Kidney (tissue), 14 donors: ENCODE measurements around the gene FAM193A. TPM values are rescaled to one million over a fixed set of nuclear protein-coding genes. Genes with fewer than 3 reads are reported as not detected.

Experiments
- DNase-seq, 5 donors: peaks; one replicate each; pipeline ENCODE4 v3.0.0-alpha.2; 2013 to 2020
- FAIRE-seq: peaks from 2 replicates; lab custom pipeline; 2012; peaks lifted over from hg19 to GRCh38; lab: Jason Lieb, UNC
- H3K27ac ChIP-seq, 2 donors: one replicate each; pipeline ENCODE4 v1.7.0; 2013; ENCODE audit warnings: low read depth in 2 of 2, low read length in 2 of 2, inconsistent platforms in 1 of 2
- H3K27me3 ChIP-seq: one replicate; pipeline ENCODE4 v1.7.1; 2013; ENCODE audit warnings: low read length, inconsistent platforms; ENCODE audit not compliant: control insufficient read depth, insufficient read depth
- H3K36me3 ChIP-seq, 3 donors: one replicate each; pipeline versions ENCODE4 v1.7.0 to v1.7.1; 2013; ENCODE audit warnings: low read length in 3 of 3, control low read depth in 1 of 3, inconsistent platforms in 1 of 3; ENCODE audit not compliant: insufficient read depth in 3 of 3, control insufficient read depth in 2 of 3
- H3K4me1 ChIP-seq, 3 donors: one replicate each; pipeline versions ENCODE4 v1.7.0 to v1.7.1; 2013; ENCODE audit warnings: low read length in 3 of 3, inconsistent platforms in 1 of 3, low read depth in 1 of 3; ENCODE audit not compliant: control insufficient read depth in 2 of 3, insufficient read depth in 2 of 3
- H3K4me3 ChIP-seq, 3 donors: one replicate each; pipeline versions ENCODE4 v1.7.0 to v1.8.1; 2013; ENCODE audit warnings: low read length in 3 of 3, control low read depth in 1 of 3, inconsistent platforms in 1 of 3
- H3K9ac ChIP-seq, 3 donors: one replicate each; pipeline versions ENCODE4 v1.7.0 to v1.7.1; 2013; ENCODE audit warnings: low read length in 3 of 3, control low read depth in 1 of 3, inconsistent platforms in 1 of 3
- H3K9me3 ChIP-seq, 3 donors: one replicate each; pipeline versions ENCODE4 v1.7.0 to v1.7.1; 2013; ENCODE audit warnings: low read length in 3 of 3, control low read depth in 1 of 3, inconsistent platforms in 1 of 3; ENCODE audit not compliant: control insufficient read depth in 2 of 3, insufficient read depth in 1 of 3
- CTCF ChIP-seq: IDR thresholded peaks from 3 replicates; pipeline ENCODE4 v1.5.1; 2012; ENCODE audit warnings: mild to moderate bottlenecking, moderate library complexity, borderline replicate concordance; ENCODE audit not compliant: insufficient read depth; ENCODE audit errors: extremely low read depth
- intact Hi-C: fragments of 100-400 bp; cut with DNase I; formaldehyde crosslinking; loops from one replicate; pipeline ENCODE4 v1.11.1; 2022
- polyA plus RNA-seq: library from polyadenylated mRNA; stranded (reverse); fragments of 350-450 nt; fragmentation: Illumina TruSeq; extraction: RNeasy Lipid Tissue Mini Kit (QIAGEN cat#74804); gene quantifications from one replicate; pipeline ENCODE4 v1.2.3, GENCODE V29; 2014; ENCODE audit warnings: low read depth, low replicate concordance; ENCODE audit not compliant: insufficient read depth
- total RNA-seq: library from RNA; stranded (reverse); fragmentation: NEBNext Ultra II Directional; extraction: Animal tissue kit (Norgen Biotek cat#: 25700); gene quantifications from one replicate; pipeline ENCODE4 v1.2.1, GENCODE V29; 2021
- donor health status: control.
- donor health status: control.
- donor health status: control.
- donor health status: control.
- donor health status: control.
- donor health status: DM: yes; HTN: yes; CAD: no.
- donor health status: Normal renal cell carcinoma (clear cell type).

Gene FAM193A
- total and polyA plus RNA-seq, 2 donors from 2014 or later = 6.3 to 29.3 TPM

- peaks cover 0 to 6% (median 0%) of the 10 kb centered on the region in 3 donors for H3K4me1 ChIP-seq
- DNase-seq (no peak), FAIRE-seq (no peak)
- no peak for TF ChIP-seq CTCF
- H3K9ac ChIP-seq = no peak overlapping the region
- H3K27me3 ChIP-seq = no peaks in the 10 kb centered on the region
- H3K27ac ChIP-seq = no peak overlapping the region
- H3K4me3 ChIP-seq = no peak overlapping the region
- intact Hi-C loops = no loop called here
- H3K9me3 ChIP-seq = no peaks in the 10 kb centered on the region
- peaks cover 0 to 3% (median 0%) of the 10 kb centered on the region in 3 donors for H3K36me3 ChIP-seq
Measured at GRCh38 chr4:2570036-2570435, 33.6 kb downstream of the FAM193A start.

GRCh38 chr4:2570551-2571222 is 34.2 kb downstream of the FAM193A start:
- intact Hi-C loops = no loop called here
- no peak for TF ChIP-seq CTCF
- H3K4me3 ChIP-seq = no peak overlapping the region
- DNase-seq (peak in 2 of 5 donors; percentile 32 to 73), FAIRE-seq (no peak)
- H3K9me3 ChIP-seq = no peaks in the 10 kb centered on the region
- no peaks in the 10 kb centered on the region for H3K27me3 ChIP-seq
- H3K9ac ChIP-seq = no peak overlapping the region
- peaks cover 0 to 6% (median 0%) of the 10 kb centered on the region in 3 donors for H3K4me1 ChIP-seq
- peaks cover 0 to 3% (median 0%) of the 10 kb centered on the region in 3 donors for H3K36me3 ChIP-seq
- no peak overlapping the region for H3K27ac ChIP-seq

GRCh38 chr4:2572076-2572475 is 35.6 kb downstream of the FAM193A start:
- peak in 1 of 5 donors; percentile 23 for DNase-seq
- H3K9ac ChIP-seq = no peak overlapping the region
- no peaks in the 10 kb centered on the region for H3K9me3 ChIP-seq
- H3K4me3 ChIP-seq = no peak overlapping the region
- intact Hi-C loops = no loop called here
- no peak overlapping the region for H3K27ac ChIP-seq
- no peak for TF ChIP-seq CTCF
- H3K36me3 ChIP-seq = peaks cover 0 to 3% (median 0%) of the 10 kb centered on the region in 3 donors
- H3K4me1 ChIP-seq = peaks cover 0 to 6% (median 0%) of the 10 kb centered on the region in 3 donors
- no peak for FAIRE-seq
- H3K27me3 ChIP-seq = no peaks in the 10 kb centered on the region
